GM15510 (cell line): ENCODE results near the gene ASMTL.

ENCODE experiments used
- POLR2A ChIP-seq: IDR thresholded peaks from 3 replicates; pipeline ENCODE4 v1.6.1; 2011; ENCODE audit warnings: borderline replicate concordance; ENCODE audit not compliant: insufficient read length; ENCODE audit errors: extremely low read depth

ASMTL gene

GRCh38 chrX:1444561-1445500, 7.9 kb downstream of the ASMTL start:
- TF ChIP-seq POLR2A, result no peak

- TF ChIP-seq POLR2A, result no peak
These were observed 9.1 kb downstream of the ASMTL start for GRCh38 chrX:1443496-1444075.

- no peak for TF ChIP-seq POLR2A
These were observed 9.9 kb downstream of the ASMTL start for GRCh38 chrX:1442724-1443367.

GRCh38 chrX:1442016-1442665, 10.6 kb downstream of the ASMTL start:
- no peak for TF ChIP-seq POLR2A

- TF ChIP-seq POLR2A, result no peak
These were observed 12.2 kb downstream of the ASMTL start for GRCh38 chrX:1440506-1440905.

- TF ChIP-seq POLR2A, result no peak
These were observed 17.3 kb downstream of the ASMTL start for GRCh38 chrX:1435241-1435895.

- TF ChIP-seq POLR2A, result no peak
These were observed 17.9 kb downstream of the ASMTL start for GRCh38 chrX:1434871-1435240.

GRCh38 chrX:1433646-1434357, 18.9 kb downstream of the ASMTL start:
- TF ChIP-seq POLR2A, result no peak

- TF ChIP-seq POLR2A, result no peak
These were observed 22.3 kb downstream of the ASMTL start for GRCh38 chrX:1430451-1430850.

GRCh38 chrX:1427756-1428155, 25.0 kb downstream of the ASMTL start:
- no peak for TF ChIP-seq POLR2A

- TF ChIP-seq POLR2A, result no peak
These were observed 27.3 kb downstream of the ASMTL start for GRCh38 chrX:1425381-1425780.

GRCh38 chrX:1424147-1424851, 28.4 kb downstream of the ASMTL start:
- no peak for TF ChIP-seq POLR2A

- TF ChIP-seq POLR2A, result no peak
These were observed 29.5 kb downstream of the ASMTL start for GRCh38 chrX:1423215-1423614.
